Spleen (tissue), 11 donors: Measurements from ENCODE around the gene TMEM196. TPM values are rescaled to one million over a fixed set of nuclear protein-coding genes. Genes with fewer than 3 reads are reported as not detected.

Experiments used
- DNase-seq: peaks from one replicate; pipeline ENCODE4 v3.0.0-alpha.2; 2020
- H3K27ac ChIP-seq, 8 donors: fragments of 200-600 bp; sonication (generic) in 7 of 8; 1 replicate in 4 of 8; 2 replicates in 4 of 8; pipeline versions ENCODE4 v1.5.0 to v1.8.0; 2016 to 2021; ENCODE audit warnings: inconsistent platforms in 4 of 8, mild to moderate bottlenecking in 4 of 8, moderate library complexity in 1 of 8
- H3K27me3 ChIP-seq, 7 donors: fragments of 200-600 bp; sonication (generic) in 6 of 7; replicated peaks in 1 of 7; 1 replicate in 4 of 7; 2 replicates in 3 of 7; pipeline versions ENCODE4 v1.5.0 to v1.8.0; 2016 to 2021; ENCODE audit warnings: inconsistent platforms in 3 of 7, mild to moderate bottlenecking in 1 of 7
- H3K36me3 ChIP-seq, 6 donors: fragments of 200-600 bp; sonication (generic) in 5 of 6; 1 replicate in 4 of 6; 2 replicates in 2 of 6; pipeline versions ENCODE4 v1.5.0 to v1.8.0; 2016 to 2021; ENCODE audit warnings: inconsistent platforms in 2 of 6
- H3K4me1 ChIP-seq, 6 donors: fragments of 200-600 bp; sonication (generic) in 5 of 6; 1 replicate in 3 of 6; 2 replicates in 3 of 6; pipeline versions ENCODE4 v1.5.0 to v1.8.0; 2016 to 2021; ENCODE audit warnings: inconsistent platforms in 3 of 6
- H3K4me3 ChIP-seq, 8 donors: fragments of 200-600 bp; sonication (generic) in 7 of 8; 1 replicate in 4 of 8; 2 replicates in 4 of 8; pipeline versions ENCODE4 v1.5.0 to v1.8.0; 2016 to 2021; ENCODE audit warnings: inconsistent platforms in 4 of 8, mild to moderate bottlenecking in 4 of 8, moderate library complexity in 2 of 8
- H3K9me3 ChIP-seq, 8 donors: fragments of 200-600 bp; sonication (generic) in 7 of 8; 1 replicate in 4 of 8; 2 replicates in 4 of 8; pipeline versions ENCODE4 v1.5.0 to v1.8.0; 2016 to 2021; ENCODE audit warnings: inconsistent platforms in 4 of 8
- POLR2A ChIP-seq, 3 donors: fragments of 450-650 bp; IDR thresholded peaks; one replicate each; pipeline ENCODE4 v1.5.1; 2017; ENCODE audit warnings: antibody characterized with exemption in 3 of 3, mild to moderate bottlenecking in 1 of 3
- POLR2AphosphoS5 ChIP-seq, 3 donors: sonication (generic); formaldehyde crosslinking; IDR thresholded peaks; one replicate each; pipeline ENCODE4 v1.5.1; 2017; ENCODE audit warnings: antibody characterized with exemption in 3 of 3
- WGBS, 5 donors: extraction: QIAGEN DNeasy Blood & Tissue Kit in 3 of 5; methylation state at CpG; one replicate each; pipeline versions ENCODE4 v1.1.5 to v1.1.7; 2013 to 2018; 5-methylcytosine and 5-hydroxymethylcytosine counted together
- intact Hi-C: fragments of 100-400 bp; cut with DNase I; formaldehyde crosslinking; loops from one replicate; pipeline ENCODE4 v1.15.0; 2023; ENCODE audit warnings: low total_unique reads
- polyA plus RNA-seq, 3 donors: library from polyadenylated mRNA; stranded (reverse); fragments of 200-250 nt; gene quantifications; one replicate each; pipeline ENCODE4 v1.2.1, GENCODE V29; 2013
- total RNA-seq, 7 donors: library from RNA; depleted of rRNA in 3 of 7; stranded (reverse); fragments of >200 nt in 3 of 7; fragmentation: NEBNext Ultra II Directional in 4 of 7; extraction: Animal tissue kit (Norgen Biotek cat#: 25700) in 4 of 7; gene quantifications; one replicate each; pipeline versions ENCODE4 v1.1.0 to v1.2.1, GENCODE V29; 2016 to 2021
- TF ChIP-seq, protein P1 (sequence below), 11 experiments: fragments of 200-600 bp in 7 of 11; fragments of 450-650 bp in 4 of 11; sonication (generic) in 4 of 11; IDR thresholded peaks in 8 of 11; conservative IDR thresholded peaks in 3 of 11; 1 replicate in 7 of 11; 2 replicates in 4 of 11; pipeline versions ENCODE4 v1.4.0 to v1.8.0; 2016 to 2021; ENCODE audit warnings: antibody characterized with exemption in 11 of 11, inconsistent platforms in 4 of 11, mild to moderate bottlenecking in 1 of 11
- donor health status: healthy with polysubstance abuse.
- donor health status: DM: no; HTN: no; CAD: no; lungs with moderate emphysema.
- donor health status: DM: no; HTN: no; CAD: no.
- donor health status: Bipolar disorder and iron deficiency.
- donor health status: healthy.
- donor health status: DM: no; HTN: no; CAD: no.
- donor health status: DM: yes; HTN: yes; CAD: no.

TMEM196 gene
- total and polyA plus RNA-seq, 10 donors: 0.08 TPM; not detected in 9

DNA sequence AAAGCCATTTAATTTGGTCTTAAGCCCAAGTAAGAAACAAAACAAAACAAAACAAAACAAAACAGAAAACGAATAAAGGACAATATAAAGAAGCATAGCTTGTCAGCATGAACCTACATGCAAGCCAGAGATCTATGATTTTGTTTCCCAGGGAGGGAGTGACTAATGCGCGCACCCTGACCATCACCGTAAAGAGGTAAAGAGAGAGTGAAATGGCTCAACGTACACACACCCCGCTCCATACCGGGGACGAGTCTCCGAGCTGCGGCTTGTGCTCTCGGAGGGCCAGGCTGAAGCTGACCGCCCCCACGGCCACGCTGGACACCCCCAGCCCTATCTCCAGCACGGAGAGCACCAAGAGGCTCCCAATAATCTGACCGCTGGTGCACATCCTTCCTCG lies 1.1 kb downstream of the TMEM196 start:
- no peaks in the 10 kb centered on the region for H3K36me3 ChIP-seq
- H3K4me1 ChIP-seq: peaks cover 0 to 14% (median 9%) of the 10 kb centered on the region in 6 donors
- no peak overlapping the region for H3K27ac ChIP-seq
- no peak for DNase-seq
- WGBS, 5 donors: 5 to 12% (median 10%) methylated on average over 17 of the region's 17 CpGs
- H3K9me3 ChIP-seq: no peaks in the 10 kb centered on the region
- H3K4me3 ChIP-seq: no peak overlapping the region
- intact Hi-C loops: no loop called here
- H3K27me3 ChIP-seq: peaks cover 5 to 54% (median 23%) of the 10 kb centered on the region in 7 donors
- TF ChIP-seq POLR2A (IDR thresholded peaks at IDR 0.05) (no peak), POLR2AphosphoS5 (IDR thresholded peaks at IDR 0.05) (no peak)
- TF ChIP-seq, protein P1, sequence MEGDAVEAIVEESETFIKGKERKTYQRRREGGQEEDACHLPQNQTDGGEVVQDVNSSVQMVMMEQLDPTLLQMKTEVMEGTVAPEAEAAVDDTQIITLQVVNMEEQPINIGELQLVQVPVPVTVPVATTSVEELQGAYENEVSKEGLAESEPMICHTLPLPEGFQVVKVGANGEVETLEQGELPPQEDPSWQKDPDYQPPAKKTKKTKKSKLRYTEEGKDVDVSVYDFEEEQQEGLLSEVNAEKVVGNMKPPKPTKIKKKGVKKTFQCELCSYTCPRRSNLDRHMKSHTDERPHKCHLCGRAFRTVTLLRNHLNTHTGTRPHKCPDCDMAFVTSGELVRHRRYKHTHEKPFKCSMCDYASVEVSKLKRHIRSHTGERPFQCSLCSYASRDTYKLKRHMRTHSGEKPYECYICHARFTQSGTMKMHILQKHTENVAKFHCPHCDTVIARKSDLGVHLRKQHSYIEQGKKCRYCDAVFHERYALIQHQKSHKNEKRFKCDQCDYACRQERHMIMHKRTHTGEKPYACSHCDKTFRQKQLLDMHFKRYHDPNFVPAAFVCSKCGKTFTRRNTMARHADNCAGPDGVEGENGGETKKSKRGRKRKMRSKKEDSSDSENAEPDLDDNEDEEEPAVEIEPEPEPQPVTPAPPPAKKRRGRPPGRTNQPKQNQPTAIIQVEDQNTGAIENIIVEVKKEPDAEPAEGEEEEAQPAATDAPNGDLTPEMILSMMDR (IDR thresholded peaks at IDR 0.05 in 8 of 11, conservative IDR thresholded peaks at IDR 0.05 in 3 of 11): no peak

DNA sequence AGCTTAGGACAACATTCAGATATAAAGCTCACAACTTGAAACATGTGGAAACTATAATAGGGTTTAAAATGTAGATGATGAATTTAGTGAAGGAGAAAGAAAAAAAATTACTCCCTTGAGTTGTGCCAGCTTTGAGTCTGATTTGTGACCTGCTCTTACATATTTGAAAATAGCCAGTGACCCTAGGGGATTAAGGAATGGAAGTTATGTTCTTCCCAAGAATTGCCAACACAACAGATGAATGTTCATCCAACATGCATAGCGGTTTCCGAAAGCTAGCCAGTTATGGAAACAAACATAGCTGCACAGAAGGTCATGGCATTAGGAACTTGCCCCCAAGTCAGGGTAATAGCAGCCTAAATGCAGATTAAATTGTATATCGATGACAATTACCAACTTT lies 10.8 kb downstream of the TMEM196 start:
- TF ChIP-seq, protein P1 (IDR thresholded peaks at IDR 0.05 in 8 of 11, conservative IDR thresholded peaks at IDR 0.05 in 3 of 11): no peak
- TF ChIP-seq POLR2AphosphoS5 (IDR thresholded peaks at IDR 0.05): no peak
- TF ChIP-seq POLR2A (IDR thresholded peaks at IDR 0.05): no peak
- Histone ChIP-seq H3K27me3 (peaks cover 0 to 4% (median 0%) of the 10 kb centered on the region in 7 donors), H3K9me3 (no peaks in the 10 kb centered on the region), H3K4me3 (no peak overlapping the region), H3K36me3 (no peaks in the 10 kb centered on the region), H3K4me1 (no peaks in the 10 kb centered on the region), H3K27ac (no peak overlapping the region)
- no peak for DNase-seq
- intact Hi-C loops: no loop called here
- 85 to 93% (median 93%) methylated on average over 3 of the region's 3 CpGs for WGBS, 5 donors

DNA sequence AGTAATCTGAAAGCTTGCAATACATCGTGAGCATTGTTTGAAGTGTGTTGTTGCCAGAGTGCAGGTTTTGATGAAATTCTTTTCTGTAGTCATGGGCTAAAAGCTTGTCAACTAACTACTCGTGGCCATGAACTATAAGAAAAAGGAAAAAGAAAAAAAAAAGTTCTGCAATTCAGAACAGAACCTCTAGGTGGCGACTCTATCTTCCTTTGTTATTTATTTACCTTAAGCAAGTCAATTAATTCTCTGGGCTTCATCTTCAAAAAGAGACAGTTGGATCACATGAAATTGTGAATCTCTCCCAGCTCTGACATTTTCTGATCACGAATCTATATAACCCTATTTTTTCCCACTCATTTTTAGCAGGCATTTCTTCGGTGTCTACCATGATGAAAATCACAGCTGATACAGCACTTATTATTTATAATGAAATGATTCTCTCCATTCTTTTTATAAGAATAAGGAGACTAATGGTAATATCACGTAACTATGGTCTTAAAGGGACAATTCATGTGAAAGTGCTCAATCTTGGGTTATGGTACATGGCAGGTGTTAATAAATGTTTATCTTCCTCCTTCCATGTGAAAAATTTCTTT lies 18.8 kb downstream of the TMEM196 start:
- Histone ChIP-seq H3K36me3 (no peaks in the 10 kb centered on the region), H3K27ac (no peak overlapping the region), H3K9me3 (no peaks in the 10 kb centered on the region), H3K27me3 (no peaks in the 10 kb centered on the region), H3K4me3 (no peak overlapping the region), H3K4me1 (no peaks in the 10 kb centered on the region)
- WGBS, 5 donors: 30 to 40% (median 35%) methylated on average over 6 of the region's 6 CpGs
- TF ChIP-seq POLR2AphosphoS5 (IDR thresholded peaks at IDR 0.05): no peak
- TF ChIP-seq, protein P1 (IDR thresholded peaks at IDR 0.05 in 8 of 11, conservative IDR thresholded peaks at IDR 0.05 in 3 of 11): peak in 10 of 11 experiments; percentile 18 to 68 (median 54)
- no peak for DNase-seq
- intact Hi-C loops: no loop called here

DNA sequence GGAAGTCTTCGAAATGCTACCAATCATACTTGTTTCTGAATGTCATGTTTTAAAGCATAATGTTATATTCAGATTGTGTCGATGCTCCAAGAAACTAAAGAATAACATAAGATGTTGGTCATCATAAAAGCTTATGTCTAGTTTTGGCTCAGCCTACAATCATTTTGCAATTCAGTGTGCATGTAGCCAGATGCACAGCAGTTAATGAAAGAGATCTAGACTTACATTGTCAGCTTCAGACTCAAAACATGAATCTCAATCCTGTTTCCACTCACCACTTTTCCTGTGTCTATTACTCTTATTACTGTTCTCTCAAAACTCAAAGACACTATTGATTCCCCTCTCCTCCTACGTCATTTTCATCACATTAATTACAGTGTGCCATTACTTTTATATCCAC lies 21.4 kb downstream of the TMEM196 start:
- Histone ChIP-seq H3K27me3 (no peaks in the 10 kb centered on the region), H3K27ac (no peak overlapping the region), H3K36me3 (no peaks in the 10 kb centered on the region), H3K4me1 (no peaks in the 10 kb centered on the region), H3K4me3 (no peak overlapping the region), H3K9me3 (no peaks in the 10 kb centered on the region)
- no peak for DNase-seq
- TF ChIP-seq POLR2A (IDR thresholded peaks at IDR 0.05) (no peak), POLR2AphosphoS5 (IDR thresholded peaks at IDR 0.05) (no peak)
- TF ChIP-seq, protein P1 (IDR thresholded peaks at IDR 0.05 in 8 of 11, conservative IDR thresholded peaks at IDR 0.05 in 3 of 11): no peak
- intact Hi-C loops: no loop called here
- 61 to 80% (median 74%) methylated on average over 3 of the region's 3 CpGs for WGBS, 5 donors
